Measurements from ENCODE around the gene NEB.

NEB gene

DNA sequence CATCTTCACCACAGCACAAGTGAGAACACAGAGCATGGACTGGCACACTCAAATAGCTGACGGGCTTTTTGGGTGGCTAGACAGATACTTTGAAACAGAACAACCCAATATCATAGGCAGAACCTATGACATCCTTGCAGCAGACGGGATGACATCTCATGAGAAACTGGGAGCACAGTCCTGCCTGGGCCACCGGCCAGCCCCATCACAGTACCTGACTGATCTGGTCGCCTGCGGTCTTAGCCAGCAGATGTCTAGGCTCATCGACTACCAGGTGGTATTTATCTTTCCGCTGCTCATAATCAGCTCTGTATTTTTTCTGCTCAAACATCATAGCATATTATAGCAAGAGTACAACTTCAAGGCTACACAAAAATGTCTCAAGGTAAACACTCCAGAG is 200.3 kb downstream of the NEB start:
- no peak for DNase-seq

DNA sequence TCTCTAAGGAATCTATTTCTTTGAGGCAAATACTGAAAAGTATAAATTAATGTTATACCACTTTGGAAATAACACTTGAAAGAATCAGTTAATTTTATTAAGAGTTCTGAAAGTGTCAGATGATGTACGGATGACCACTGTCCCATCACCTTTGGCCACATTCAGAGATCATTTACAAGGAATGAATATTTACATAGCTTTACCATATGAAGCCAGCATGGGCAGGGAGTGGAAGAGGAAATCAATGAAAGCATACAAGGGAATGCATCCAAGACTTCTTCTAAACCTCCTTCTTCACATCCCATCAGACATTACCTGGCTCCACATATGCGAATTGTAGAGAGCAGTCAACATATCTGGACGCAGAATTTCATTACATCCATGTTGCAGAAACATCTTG is 201.1 kb downstream of the NEB start:
- no peak for DNase-seq

DNA sequence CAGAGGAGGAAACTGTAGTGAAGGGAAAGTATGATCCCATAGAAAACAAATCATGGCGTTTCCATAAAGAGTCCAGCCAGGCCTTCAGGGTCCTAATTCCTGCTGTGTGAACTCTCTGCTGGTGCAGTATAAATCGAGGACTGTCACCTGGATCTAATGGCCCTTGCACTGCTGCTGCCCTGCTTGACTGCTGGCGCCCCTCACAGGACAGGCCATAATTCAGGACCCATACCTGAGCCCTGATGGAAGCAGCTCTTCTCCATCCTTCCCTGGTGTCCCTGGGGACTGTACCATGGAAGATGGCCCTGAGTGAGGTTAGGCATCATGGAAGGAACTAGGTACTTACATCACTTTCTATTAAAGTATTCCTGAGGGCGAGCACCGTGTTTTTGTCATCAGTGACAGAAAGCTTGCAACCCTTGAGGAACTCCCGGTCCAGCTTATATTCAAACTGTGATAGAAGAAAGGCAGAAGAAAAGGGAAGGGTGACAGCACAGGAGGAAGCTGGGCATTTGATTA is 207.6 kb downstream of the NEB start:
- DNase-seq = no peak

DNA sequence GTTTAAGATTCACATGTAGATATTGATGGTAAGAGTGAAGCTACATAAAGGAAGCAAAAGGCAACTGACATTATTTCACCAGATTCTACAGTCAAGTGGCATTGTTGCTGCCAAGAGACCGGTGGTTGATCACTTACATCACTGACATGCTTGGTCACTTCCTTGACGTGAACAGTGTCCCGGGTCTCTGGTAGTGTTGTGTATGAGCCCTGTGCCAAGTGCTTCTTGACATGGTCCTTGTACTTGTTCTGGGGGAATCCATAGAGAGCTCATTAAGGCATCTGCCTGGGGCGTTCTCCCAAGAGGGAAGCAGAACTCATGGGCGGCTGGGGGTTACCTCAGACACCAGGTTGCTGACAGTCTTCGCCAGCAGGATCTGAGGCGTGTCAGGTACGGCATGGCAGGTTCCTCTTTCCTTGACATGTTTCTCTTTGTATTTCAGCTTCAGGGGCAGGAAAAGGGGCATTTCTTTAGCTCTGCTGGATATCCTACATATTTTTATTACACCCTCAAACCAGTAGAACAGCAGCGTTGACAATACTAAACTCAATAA is 208.4 kb downstream of the NEB start:
- DNase-seq = no peak

DNA sequence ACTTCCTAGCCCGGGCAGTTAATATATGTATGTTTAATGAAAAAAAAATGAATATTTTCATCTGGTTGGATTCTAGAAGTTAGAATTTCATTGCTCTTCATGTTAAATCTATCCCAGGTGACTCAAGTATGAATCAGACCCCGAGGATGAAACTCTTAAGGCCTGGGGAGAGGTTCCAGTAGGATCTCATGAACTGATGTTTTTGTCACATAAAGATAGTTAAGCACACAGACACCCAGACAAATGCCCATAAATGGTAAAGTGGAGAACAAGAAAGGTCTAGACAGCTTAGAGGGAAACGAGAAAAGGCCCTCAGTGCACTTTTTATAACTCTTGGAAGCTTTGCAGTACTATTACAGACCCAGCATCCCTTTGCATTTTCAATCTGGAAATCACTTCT is 210.4 kb downstream of the NEB start:
- DNase-seq = no peak

DNA sequence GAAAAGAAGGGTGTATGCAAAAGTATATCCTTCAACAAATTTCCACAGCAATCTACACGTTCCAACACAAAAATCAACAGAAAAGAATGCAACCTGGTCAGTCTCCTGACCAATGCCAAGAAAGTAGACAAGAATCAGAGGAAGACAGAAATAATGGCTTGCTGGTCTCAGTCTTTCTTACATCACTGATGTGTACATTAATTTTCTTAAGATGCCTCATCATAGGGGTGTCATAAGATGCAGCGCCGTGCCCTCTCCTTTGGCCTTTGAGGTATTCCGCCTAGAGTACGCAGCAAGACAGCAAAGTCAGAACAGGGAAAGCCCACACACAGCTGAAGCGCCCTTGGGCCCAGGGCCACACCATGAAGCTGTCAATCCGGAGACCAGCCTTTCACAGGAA is 211.7 kb downstream of the NEB start:
- DNase-seq = no peak

DNA sequence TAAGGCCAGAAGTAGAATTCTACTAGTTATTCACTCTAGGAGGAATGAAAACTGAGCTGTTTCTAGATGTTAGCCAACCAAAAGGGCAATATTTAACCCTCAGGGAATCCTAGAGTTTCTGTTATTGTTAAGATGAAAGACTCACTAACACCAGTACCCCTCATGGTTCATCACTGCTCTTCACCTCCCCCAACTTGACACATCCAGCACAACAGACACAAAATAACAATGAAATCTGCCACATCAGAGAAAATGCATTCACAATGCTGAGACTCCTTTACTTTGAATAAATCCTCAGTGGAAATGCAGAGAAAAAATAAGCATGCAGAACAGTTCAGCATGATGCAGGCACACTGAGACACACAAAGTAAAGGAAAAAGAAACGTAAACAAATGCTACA is 213.3 kb downstream of the NEB start:
- DNase-seq = no peak

DNA sequence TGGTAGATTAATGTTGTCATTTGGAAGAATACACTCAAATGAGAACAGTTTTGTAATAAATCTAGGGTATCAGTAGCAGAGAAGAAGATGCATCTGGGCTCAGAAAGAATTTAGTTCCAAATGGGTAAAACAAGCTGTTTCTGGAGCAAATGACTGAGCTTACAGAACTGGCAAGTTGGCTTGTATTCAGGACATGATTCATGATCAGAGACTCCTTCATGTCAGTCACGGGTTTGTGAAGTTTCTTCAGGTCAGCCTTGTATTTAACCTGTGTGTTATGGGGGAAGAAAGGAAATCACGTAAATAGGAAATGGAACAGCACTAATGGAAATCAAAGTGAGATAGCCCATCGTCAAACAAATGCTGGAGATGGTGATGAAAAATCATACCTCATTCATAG is 215.5 kb downstream of the NEB start:
- no peak for DNase-seq

DNA sequence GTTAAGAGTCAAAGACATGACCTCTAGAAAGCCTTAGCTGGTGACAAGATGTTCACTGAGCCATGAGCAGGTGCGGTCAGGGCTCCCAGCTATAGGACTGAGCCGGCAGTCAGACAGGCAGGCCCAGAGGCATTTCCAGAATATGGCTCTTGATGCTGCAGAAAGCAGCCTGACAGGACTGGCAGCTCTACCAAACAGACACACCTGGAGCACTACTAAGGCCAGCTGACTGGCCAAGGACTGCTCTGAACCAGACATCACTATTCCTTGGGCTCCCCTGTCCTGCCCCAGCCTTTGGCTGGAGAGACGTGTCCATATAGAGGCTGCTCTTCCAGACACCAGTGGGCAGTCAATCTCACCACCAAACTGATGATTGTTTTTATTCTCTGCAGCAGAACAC is 225.8 kb downstream of the NEB start:
- DNase-seq = no peak

DNA sequence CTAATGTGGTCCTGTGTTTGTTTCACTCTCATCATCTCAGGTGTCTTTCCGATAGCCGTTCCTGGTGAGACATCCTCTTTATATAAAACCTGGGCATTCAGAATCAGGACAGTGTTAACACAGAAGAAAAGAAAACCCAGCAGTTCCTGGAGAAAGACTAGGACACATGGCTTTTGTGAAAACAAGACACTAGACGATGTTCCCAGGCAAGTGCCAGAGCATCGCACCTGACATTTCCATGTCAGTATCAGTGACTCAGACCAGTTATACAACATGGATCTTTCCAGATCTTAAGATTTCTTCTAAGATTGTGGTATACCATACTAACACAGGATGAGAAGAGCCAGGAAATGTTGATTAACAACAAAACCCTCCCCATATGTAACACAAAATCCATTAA is 228.1 kb downstream of the NEB start:
- no peak for DNase-seq

DNA sequence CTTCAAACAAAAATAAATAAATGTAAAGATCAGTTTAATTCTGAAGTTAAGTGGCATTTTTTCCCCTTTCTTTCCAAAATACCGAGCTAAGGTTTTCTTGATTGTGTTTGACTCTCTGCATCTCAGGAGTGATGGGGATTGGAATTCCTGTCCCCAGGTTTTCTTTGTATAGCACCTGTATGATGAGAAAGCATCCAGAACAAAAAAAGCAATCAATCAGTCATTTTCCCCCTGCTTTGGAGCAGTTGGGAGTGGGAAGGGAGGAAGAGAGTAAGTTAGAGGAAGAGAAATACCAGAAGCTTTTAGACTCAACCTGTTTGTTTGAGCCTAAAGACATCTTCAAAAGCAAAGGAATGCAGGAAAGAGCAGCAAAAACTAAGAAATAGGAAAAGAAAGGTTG is 236.1 kb downstream of the NEB start:
- no peak for DNase-seq

DNA sequence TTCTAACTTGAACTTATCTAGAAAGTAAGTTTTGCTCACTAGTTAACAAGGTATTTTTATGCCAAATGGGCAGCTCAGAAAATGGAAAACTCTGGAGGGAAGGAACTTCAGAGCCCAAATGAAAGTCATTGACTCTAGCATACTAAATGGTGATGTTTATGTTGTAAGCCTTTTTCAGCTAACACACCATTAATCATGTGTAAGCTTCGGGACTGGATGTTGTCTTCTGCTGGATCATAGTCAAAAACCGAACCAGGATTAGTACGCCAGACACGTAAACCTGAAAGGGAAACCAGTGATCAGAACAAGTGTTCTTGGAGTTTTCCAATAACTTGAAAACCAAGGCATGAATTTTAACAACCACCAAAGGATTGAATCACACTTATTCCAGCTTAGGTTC is 242.8 kb downstream of the NEB start:
- DNase-seq = no peak

DNA sequence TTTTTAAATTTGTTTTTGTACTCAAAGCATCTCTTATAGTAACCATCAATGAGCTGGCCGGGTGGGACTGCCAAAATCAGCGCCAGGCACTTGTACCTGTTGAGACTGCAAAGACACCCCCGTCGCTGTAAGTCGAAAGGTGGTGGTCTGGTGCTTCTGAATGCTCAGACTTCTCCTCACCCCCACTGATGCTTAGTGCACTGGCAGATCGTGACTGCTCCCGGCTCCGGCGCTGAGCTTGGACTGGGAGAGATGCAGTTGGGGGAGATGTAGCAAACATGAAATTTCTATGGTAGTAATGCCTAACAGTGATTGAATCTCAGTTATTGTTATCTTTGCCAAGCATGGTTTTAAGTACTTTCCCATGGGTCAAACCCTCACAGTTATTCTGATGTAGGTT is 244.0 kb downstream of the NEB start:
- no peak for DNase-seq

DNA sequence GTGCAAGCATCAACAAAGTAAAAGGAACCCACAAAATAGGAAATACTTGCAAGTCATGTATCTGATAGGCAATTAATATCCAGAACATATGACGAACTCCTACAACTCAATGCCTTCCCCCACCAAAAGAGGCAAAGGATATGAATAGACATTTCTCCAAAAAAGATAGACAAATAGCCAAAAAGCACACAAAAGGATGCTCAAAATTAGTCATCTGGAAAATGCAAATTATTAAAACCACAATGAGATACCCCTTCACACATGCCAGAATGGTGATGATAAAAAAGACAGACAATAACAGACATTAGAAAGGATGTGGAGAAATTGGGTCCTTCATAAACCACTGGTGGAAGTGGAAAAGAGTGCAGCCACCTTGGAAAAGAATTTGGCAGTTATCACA is 248.2 kb downstream of the NEB start:
- no peak for DNase-seq

DNA sequence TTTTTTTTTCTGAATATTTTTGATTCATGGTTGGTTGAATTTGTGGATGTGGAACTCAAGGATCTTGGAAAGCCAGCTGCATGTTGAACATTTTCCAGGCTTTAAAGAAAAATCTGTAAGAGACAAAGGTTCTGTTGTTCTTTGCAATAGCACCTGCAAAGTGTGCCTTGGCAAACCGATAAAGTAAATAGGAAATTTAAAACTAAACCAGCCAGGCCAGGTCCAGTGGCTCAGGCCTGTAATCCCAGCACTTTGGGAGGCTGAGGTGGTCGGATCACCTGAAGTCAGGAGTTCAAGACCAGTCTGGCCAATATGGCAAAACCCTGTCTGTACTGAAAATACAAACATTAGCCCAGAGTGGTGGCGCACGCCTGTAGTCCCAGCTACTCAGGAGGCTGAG is 250.2 kb downstream of the NEB start:
- no peak for DNase-seq

DNA sequence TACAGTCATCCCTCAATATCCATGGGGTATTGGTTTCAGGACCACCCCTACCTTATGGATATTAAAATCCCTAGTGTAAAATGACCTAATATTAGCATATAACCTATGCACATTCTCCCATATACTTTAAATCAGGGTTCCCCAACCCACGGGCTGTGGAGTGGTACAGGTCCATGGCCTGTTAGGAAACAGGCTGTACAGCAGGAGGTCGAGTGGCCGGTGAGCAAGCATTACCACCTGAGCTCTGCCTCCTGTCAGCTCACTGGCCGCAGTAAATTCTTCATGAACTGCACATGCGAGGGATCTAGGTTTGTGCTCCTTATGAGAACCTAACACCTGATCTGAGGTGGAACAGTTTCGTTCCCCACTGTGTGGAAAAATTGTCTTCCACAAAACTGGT is 250.7 kb downstream of the NEB start:
- no peak for DNase-seq

DNA sequence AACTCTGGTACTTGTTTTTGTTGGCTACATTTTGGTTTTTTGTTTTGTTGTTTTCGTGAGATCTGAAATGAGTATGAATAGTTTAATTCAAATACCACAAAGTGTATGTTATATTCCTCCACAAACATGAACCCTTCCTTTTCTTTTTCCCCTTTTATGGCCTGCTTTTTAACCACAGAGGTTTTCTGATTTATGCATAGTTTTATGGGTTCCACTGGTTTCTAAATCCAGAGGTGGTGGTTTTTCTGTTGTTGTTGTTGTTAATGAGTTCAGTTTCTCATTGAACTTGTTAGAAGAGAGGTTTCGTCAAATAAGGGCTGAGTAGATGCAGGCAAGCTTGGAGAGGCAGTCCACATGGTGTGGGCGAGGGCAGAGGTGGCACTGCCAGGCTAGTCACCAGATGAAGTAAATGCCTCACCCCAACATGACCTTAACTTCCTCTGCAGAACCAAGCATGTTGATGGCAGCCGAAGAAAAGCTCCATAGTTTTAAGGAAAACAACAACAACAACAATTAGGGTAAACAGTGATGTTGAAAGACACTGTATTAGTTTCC is 252.0 kb downstream of the NEB start:
- no peak for DNase-seq

DNA sequence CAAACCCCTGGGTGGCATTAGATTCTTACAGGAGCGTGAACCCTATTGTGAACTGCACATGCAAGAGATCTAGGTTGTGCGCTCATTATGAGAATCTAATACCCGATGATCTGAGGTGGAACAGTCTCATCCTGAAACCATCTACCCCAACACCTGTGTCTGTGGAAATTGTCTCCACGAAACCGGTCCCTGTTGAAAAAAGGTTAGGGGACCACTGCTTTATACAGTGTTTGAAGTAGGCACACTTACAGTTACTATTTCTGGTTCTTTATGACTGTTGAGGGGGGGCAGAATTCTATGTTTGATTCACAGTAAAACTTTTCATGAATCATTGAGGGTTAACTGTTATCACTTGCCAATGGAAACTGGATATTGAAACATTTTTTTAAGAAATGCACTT is 252.5 kb downstream of the NEB start:
- DNase-seq = no peak

DNA sequence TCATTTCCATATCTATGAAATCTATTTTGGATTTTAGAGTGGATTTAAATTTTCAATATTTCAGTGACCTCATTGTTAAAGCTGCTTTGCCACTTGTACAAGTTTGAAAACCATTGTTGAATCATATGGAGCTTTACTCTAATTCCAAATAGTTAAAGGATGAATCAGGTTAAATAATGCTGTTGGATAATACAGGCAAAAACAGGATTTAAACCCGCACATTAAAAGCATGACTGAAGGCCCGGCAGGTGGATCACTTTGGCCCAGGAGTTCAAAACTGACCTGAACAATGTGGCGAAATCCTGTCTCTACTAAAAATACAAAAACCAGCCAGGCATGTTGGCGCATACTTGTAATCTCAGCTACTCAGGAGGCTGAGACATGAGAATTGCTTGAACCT is 256.3 kb downstream of the NEB start:
- no peak for DNase-seq

DNA sequence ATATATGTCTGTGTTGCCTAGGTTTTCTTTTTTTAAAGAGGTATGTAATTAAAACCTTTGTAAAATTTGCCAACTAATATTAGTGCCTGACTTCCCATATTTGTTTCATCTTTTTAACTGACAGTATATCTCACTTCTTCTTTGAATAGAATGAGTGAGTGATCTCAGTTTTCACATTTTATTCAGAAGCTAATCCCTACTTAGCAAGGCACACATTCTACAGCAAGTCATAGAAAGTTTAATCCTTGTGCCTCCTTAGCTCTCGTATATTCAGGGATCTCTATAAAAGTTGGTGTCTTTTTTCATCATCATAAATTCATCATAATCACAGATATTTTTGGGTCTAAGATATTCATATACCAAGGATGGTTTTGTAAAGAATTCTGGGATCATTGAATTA is 258.0 kb downstream of the NEB start:
- DNase-seq = no peak

DNA sequence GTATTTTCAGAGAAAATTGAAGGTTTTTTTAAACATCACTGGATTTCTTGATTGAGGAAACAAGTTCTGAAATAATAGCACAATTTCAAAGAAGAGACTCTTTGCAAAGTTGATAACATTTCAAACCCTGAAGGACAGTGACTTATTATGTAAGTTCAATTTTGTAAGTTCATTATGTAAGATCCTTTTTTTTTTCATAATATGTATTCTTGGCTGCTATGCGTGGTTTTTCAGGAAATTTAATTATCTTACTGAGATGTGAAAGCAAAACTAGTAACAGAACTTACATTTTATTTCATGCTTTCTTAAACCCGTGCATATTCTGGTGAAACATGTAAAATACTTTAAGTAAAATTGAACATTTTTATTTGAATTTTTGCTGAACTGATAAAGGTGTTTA is 259.2 kb downstream of the NEB start:
- DNase-seq = no peak

DNA sequence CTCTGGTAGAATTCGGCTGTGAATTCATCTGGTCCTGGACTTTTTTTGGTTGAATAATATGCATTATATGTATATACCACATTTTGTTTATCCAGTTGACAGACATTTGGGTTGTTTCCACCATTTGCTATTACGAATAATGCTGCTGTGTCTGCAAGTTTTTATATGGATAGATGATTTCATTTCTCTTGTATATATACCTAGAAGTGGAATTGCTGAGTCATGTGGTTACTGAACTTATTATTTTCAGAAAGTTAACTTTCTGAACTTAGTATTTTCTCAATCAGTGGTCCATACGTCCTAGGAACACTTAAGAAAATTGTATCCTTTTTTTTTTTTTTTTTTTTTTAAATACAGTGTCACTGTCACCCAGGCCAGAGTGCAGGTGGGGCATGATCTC is 261.3 kb downstream of the NEB start:
- DNase-seq = no peak

DNA sequence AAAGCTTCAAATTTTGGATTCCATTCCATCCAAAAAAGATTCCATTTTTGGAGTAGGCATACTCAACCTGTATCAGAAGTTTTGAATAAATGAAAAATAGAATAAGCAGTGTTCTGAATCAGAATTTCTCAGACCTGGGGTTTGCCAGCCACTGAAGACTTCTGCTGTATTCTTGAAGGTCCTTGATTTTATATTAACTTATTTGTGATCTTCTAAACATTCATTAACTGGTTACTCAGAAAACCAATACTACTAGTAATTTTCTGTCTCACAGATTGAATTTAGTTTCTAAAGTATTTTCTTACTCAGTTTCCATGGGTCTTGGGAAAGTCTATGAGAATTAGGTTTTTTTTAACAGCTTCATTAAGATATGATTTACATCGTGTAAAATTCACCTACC is 263.7 kb downstream of the NEB start:
- no peak for DNase-seq

DNA sequence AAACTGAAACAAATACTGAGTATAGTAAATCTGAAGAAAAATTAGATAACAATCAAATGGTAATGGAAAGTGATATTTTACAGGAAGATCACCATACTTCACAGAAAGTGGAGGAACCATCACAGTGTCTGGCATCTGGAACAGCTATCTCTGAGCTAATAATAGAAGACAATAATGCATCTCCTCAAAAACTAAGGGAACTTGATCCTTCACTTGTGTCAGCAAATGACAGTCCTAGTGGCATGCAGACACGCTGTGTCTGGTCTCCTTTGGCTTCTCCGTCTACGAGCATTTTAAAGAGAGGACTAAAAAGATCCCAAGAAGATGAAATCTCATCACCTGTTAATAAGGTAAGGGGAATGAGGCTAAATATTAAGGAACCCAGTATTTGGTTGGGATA is 268.5 kb downstream of the NEB start:
- DNase-seq = no peak

DNA sequence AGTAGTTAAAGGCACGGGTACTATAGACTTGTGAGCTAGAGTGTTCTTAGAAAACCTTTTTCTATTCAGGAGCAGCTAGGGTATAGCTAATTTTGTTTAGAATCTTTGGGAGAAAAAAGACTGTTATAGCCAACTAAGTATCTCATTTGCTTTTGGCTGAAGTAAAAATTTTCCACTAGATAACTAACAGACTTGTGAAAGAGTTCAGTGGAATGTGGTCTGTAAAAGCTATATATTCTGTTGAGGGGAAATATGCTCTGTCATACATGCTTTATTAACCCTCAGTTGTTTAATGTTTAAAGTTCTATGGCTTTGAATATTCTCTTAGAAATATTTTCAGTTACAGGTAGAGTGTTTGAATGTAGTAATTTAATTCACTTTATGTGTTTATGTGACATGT is 274.9 kb downstream of the NEB start:
- DNase-seq = no peak

DNA sequence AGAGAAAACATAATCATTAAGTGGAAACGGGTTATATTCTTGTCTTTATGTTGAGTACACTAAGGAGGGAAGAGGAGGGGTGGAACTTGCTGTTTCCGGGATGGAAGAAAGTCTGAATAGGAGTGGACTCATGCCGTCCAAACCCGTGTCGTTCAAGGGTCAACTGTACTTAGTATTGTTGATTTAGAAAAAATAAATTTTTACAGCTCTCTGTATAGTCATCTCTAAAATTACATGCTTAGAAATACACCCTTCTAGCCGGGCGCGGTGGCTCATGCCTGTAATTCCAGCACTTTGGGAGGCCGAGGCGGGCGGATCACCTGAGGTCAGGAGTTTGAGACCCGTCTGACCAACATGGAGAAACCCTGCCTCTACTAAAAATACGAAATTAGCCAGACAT is 295.1 kb downstream of the NEB start:
- no peak for DNase-seq
